Measurements from ENCODE around the gene MKRN1. TPM values are rescaled to one million over a fixed set of nuclear protein-coding genes. Genes with fewer than 3 reads are reported as not detected.
A peak's percentile ranks its signal among the peaks of the same experiment; 100 is the strongest.

The MKRN1 gene
- total and polyA plus RNA-seq, 2 experiments from 2014 or later = 63.7 to 71.5 TPM

DNA sequence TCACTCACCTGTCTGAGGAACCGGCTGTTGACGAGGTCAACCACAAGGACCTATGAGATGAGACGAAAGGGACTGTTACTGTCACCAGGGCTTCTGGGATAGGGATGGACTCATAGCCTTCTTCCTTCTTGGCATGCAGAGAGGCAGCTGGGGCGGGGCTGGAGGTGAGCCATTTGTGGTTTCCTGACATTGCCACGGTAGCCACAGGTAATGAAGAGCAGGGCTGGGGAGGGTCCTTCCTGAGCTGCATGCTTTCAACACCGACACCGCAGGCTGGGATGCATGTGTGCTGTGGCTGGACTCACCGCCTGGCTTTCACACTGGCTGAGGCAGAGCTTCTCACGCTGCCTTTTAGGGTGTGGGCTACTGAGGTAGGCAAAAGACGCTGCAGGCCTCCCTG, 46.4 kb upstream of the MKRN1 start:
- Histone ChIP-seq H2AFZ (no peak overlapping the region), H3K27ac (no peak overlapping the region), H4K20me1 (ENCODE audit: insufficient read depth, poor library complexity, severe bottlenecking) (no peaks in the 10 kb centered on the region), H3K27me3 (no peaks in the 10 kb centered on the region), H3K36me3 (replicated peaks; ENCODE audit: insufficient read depth, low read depth) (no peaks in the 10 kb centered on the region), H3K4me2 (no peak overlapping the region), H3K79me2 (no peaks in the 10 kb centered on the region), H3K9me3 (ENCODE audit: low read depth) (no peaks in the 10 kb centered on the region), H3K9me2 (replicated peaks; ENCODE audit: insufficient read depth) (no peaks in the 10 kb centered on the region), H3K4me1 (ENCODE audit: insufficient read depth) (no peaks in the 10 kb centered on the region), H3K4me3 (no peak overlapping the region)
- 87% methylated on average over 10 of the region's 10 CpGs for WGBS (ENCODE audit: low lambda C conversion rate, missing lambda C conversion rate)
- TF ChIP-seq, protein P1, sequence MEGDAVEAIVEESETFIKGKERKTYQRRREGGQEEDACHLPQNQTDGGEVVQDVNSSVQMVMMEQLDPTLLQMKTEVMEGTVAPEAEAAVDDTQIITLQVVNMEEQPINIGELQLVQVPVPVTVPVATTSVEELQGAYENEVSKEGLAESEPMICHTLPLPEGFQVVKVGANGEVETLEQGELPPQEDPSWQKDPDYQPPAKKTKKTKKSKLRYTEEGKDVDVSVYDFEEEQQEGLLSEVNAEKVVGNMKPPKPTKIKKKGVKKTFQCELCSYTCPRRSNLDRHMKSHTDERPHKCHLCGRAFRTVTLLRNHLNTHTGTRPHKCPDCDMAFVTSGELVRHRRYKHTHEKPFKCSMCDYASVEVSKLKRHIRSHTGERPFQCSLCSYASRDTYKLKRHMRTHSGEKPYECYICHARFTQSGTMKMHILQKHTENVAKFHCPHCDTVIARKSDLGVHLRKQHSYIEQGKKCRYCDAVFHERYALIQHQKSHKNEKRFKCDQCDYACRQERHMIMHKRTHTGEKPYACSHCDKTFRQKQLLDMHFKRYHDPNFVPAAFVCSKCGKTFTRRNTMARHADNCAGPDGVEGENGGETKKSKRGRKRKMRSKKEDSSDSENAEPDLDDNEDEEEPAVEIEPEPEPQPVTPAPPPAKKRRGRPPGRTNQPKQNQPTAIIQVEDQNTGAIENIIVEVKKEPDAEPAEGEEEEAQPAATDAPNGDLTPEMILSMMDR (IDR thresholded peaks at IDR 0.05; ENCODE audit: poor library complexity) = no peak
- DNase-seq (ENCODE audit: low spot score) = no peak

DNA sequence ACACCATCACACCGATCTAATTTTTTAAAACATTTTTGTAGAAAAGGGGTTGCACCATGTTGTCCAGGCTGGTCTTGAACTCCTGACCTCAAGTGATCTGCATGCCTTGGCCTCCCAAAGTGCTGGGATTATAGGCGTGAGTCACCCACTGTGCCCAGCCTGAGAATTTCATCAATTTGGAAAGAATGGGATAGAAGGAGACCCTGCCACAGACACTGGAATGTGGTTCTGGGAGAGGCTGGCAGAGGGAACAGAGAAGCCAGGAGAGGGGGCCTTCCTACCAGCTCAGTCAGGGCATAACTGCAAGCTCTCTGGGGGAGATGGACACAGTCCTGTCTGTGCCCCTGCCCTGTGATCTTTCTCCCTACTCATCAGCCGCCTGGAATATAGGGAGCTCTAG, 42.1 kb upstream of the MKRN1 start:
- no peak overlapping the region for H3K4me2 ChIP-seq
- H3K27ac ChIP-seq = no peak overlapping the region
- H3K36me3 ChIP-seq (replicated peaks; ENCODE audit: insufficient read depth, low read depth) = no peaks in the 10 kb centered on the region
- H4K20me1 ChIP-seq (ENCODE audit: insufficient read depth, poor library complexity, severe bottlenecking) = no peaks in the 10 kb centered on the region
- no peaks in the 10 kb centered on the region for H3K27me3 ChIP-seq
- no peaks in the 10 kb centered on the region for H3K9me2 ChIP-seq (replicated peaks; ENCODE audit: insufficient read depth)
- no peak overlapping the region for H3K4me3 ChIP-seq
- DNase-seq (ENCODE audit: low spot score) = no peak
- TF ChIP-seq EZH2phosphoT487 (IDR thresholded peaks at IDR 0.05; ENCODE audit: low read depth, severe bottlenecking, unreplicated experiment) = no peak
- TF ChIP-seq, protein P1 (IDR thresholded peaks at IDR 0.05; ENCODE audit: poor library complexity) = no peak
- TF ChIP-seq EZH2 (IDR thresholded peaks at IDR 0.05; ENCODE audit: borderline replicate concordance) = no peak
- no peaks in the 10 kb centered on the region for H3K79me2 ChIP-seq
- no peaks in the 10 kb centered on the region for H3K4me1 ChIP-seq (ENCODE audit: insufficient read depth)
- 89% methylated on average over 3 of the region's 3 CpGs for WGBS (ENCODE audit: low lambda C conversion rate, missing lambda C conversion rate)
- H2AFZ ChIP-seq = no peak overlapping the region
- no peaks in the 10 kb centered on the region for H3K9me3 ChIP-seq (ENCODE audit: low read depth)

DNA sequence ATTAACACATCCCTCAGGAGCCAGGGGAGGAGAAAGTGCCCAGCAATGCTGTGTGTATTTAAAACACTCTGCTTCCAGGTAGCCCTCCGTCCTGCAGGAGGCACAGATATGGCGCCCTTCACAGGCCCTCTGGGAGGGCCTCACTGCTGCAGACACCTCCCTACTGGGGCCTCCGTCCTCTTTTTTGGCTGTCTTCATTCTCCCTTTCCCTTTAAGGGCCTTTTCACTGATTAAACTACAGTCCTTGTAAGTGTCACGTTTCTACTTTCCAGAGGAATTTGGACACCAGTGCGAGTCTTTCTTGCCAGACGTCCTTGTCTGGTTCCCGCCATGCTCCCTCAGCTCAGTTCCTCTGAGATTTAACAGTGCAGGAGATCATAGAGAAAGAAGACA, 39.7 kb upstream of the MKRN1 start:
- H3K9me3 ChIP-seq (ENCODE audit: low read depth) = no peaks in the 10 kb centered on the region
- WGBS (ENCODE audit: low lambda C conversion rate, missing lambda C conversion rate) = 52% methylated on average over 5 of the region's 7 CpGs
- H3K27ac ChIP-seq = peak overlapping the region; percentile 38

More for the DNA sequence above, 39.7 kb upstream of the MKRN1 start:
- Histone ChIP-seq H4K20me1 (ENCODE audit: insufficient read depth, poor library complexity, severe bottlenecking) (no peaks in the 10 kb centered on the region), H3K4me1 (ENCODE audit: insufficient read depth) (no peaks in the 10 kb centered on the region), H3K9me2 (replicated peaks; ENCODE audit: insufficient read depth) (no peaks in the 10 kb centered on the region), H3K36me3 (replicated peaks; ENCODE audit: insufficient read depth, low read depth) (no peaks in the 10 kb centered on the region), H2AFZ (no peak overlapping the region), H3K27me3 (no peaks in the 10 kb centered on the region), H3K79me2 (no peaks in the 10 kb centered on the region), H3K4me3 (no peak overlapping the region), H3K4me2 (no peak overlapping the region)
- DNase-seq (ENCODE audit: low spot score) = no peak
- TF ChIP-seq, protein P1 (IDR thresholded peaks at IDR 0.05; ENCODE audit: poor library complexity) = no peak
- TF ChIP-seq EZH2phosphoT487 (IDR thresholded peaks at IDR 0.05; ENCODE audit: low read depth, severe bottlenecking, unreplicated experiment) (no peak), EZH2 (IDR thresholded peaks at IDR 0.05; ENCODE audit: borderline replicate concordance) (no peak)
